ENCODE measurements around the gene URGCP.

URGCP gene

GRCh38 chr7:43895847-43896415, 10.5 kb downstream of the URGCP start:
- TF ChIP-seq, protein P1, sequence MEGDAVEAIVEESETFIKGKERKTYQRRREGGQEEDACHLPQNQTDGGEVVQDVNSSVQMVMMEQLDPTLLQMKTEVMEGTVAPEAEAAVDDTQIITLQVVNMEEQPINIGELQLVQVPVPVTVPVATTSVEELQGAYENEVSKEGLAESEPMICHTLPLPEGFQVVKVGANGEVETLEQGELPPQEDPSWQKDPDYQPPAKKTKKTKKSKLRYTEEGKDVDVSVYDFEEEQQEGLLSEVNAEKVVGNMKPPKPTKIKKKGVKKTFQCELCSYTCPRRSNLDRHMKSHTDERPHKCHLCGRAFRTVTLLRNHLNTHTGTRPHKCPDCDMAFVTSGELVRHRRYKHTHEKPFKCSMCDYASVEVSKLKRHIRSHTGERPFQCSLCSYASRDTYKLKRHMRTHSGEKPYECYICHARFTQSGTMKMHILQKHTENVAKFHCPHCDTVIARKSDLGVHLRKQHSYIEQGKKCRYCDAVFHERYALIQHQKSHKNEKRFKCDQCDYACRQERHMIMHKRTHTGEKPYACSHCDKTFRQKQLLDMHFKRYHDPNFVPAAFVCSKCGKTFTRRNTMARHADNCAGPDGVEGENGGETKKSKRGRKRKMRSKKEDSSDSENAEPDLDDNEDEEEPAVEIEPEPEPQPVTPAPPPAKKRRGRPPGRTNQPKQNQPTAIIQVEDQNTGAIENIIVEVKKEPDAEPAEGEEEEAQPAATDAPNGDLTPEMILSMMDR (IDR thresholded peaks at IDR 0.05; ENCODE audit: insufficient read depth, low read length, poor library complexity, severe bottlenecking), result no peak
- DNase-seq (ENCODE audit: extremely low read depth, insufficient read length), result no peak
- Histone ChIP-seq H3K27me3 (replicated peaks; ENCODE audit: control insufficient read depth, insufficient read depth, low read length) (no peaks in the 10 kb centered on the region), H3K4me3 (replicated peaks; ENCODE audit: low read depth, low read length) (no peak overlapping the region), H3K36me3 (ENCODE audit: control insufficient read depth, insufficient read depth, low read length) (no peaks in the 10 kb centered on the region)

DNA sequence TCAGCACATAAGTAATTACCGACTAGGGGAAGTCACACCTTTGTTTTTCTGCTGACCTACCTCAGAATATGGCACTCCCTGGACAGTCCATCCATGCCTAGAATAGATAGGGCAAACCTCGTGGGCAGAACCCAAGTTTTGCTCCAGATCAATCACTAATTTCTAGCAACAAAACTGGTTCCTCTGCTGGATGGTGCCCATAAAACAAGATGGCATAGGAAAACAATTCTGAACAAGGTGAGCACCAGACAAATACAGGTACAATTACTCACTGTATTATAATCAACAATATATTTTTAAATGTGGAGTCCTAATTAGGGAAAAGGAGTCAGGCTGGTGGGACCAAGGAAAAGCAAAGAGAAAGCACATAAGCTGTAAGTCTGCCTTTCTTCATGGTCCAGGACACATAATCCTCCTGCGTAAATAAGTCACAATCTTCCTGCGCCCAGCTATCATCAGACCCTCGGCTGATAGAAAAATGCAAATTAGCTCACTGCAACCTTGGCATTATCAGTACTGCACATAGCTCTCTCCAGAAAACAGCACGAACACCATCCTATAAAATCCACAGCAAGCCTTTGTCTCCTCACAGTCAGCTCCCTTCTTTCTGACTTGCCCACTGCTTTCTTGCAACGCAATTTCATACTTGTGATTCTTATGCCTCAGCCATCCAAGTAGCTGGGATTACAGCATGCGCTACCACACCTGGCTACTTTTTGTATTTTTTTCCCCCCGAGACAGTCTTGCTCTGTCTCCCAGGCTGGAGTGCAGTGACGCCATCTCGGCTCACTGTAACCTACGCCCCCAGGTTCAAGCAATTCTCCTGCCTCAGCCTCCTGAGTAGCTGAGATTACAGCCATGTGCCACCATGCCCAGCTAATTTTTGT, 15.1 kb downstream of the URGCP start:
- no peak for DNase-seq (ENCODE audit: extremely low read depth, insufficient read length)
- TF ChIP-seq, protein P1 (IDR thresholded peaks at IDR 0.05; ENCODE audit: insufficient read depth, low read length, poor library complexity, severe bottlenecking), result no peak
- H3K36me3 ChIP-seq (ENCODE audit: control insufficient read depth, insufficient read depth, low read length), result no peaks in the 10 kb centered on the region; the same call in 1 of the 2 replicates
- no peak overlapping the region for H3K4me3 ChIP-seq (replicated peaks; ENCODE audit: low read depth, low read length)
- H3K27me3 ChIP-seq (replicated peaks; ENCODE audit: control insufficient read depth, insufficient read depth, low read length), result no peaks in the 10 kb centered on the region

DNA sequence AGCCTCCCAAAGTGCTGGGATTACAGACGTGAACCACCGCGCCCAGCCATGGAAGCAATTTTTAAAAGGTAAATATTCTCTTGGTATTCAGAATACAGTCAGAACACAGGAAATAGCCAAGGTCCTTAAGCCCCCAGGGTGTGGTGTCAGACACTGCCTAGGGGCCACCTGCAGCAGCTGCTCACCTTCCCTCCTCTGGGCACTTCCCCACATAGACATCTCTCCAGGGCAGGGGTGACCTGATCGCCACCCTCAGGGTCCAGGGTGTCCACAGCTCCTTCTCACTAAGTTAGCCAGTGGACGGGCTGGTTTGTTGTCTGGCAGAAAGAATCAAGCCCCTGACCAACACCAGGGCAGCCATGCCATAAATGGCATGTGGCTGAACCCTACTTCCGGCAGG, 15.9 kb downstream of the URGCP start:
- no peaks in the 10 kb centered on the region for H3K27me3 ChIP-seq (replicated peaks; ENCODE audit: control insufficient read depth, insufficient read depth, low read length)
- H3K4me3 ChIP-seq (replicated peaks; ENCODE audit: low read depth, low read length), result no peak overlapping the region
- H3K36me3 ChIP-seq (ENCODE audit: control insufficient read depth, insufficient read depth, low read length), result no peaks in the 10 kb centered on the region; the same call in 1 of the 2 replicates
- no peak for DNase-seq (ENCODE audit: extremely low read depth, insufficient read length)
- TF ChIP-seq, protein P1 (IDR thresholded peaks at IDR 0.05; ENCODE audit: insufficient read depth, low read length, poor library complexity, severe bottlenecking), result no peak

- TF ChIP-seq, protein P1 (IDR thresholded peaks at IDR 0.05; ENCODE audit: insufficient read depth, low read length, poor library complexity, severe bottlenecking), result no peak
- Histone ChIP-seq H3K36me3 (ENCODE audit: control insufficient read depth, insufficient read depth, low read length) (no peaks in the 10 kb centered on the region; the same call in 1 of the 2 replicates), H3K4me3 (replicated peaks; ENCODE audit: low read depth, low read length) (no peak overlapping the region), H3K27me3 (replicated peaks; ENCODE audit: control insufficient read depth, insufficient read depth, low read length) (no peaks in the 10 kb centered on the region)
- DNase-seq (ENCODE audit: extremely low read depth, insufficient read length), result no peak
Observed at GRCh38 chr7:43888993-43889945, 17.1 kb downstream of the URGCP start.

- Histone ChIP-seq H3K4me3 (replicated peaks; ENCODE audit: low read depth, low read length) (no peak overlapping the region), H3K36me3 (ENCODE audit: control insufficient read depth, insufficient read depth, low read length) (peaks cover 6% of the 10 kb centered on the region), H3K27me3 (replicated peaks; ENCODE audit: control insufficient read depth, insufficient read depth, low read length) (no peaks in the 10 kb centered on the region)
- no peak for DNase-seq (ENCODE audit: extremely low read depth, insufficient read length)
- TF ChIP-seq, protein P1 (IDR thresholded peaks at IDR 0.05; ENCODE audit: insufficient read depth, low read length, poor library complexity, severe bottlenecking), result no peak
Observed at GRCh38 chr7:43884617-43885016, 21.8 kb downstream of the URGCP start.

Data from GM06990 (cell line).